ENCODE results near the gene APOA5.

APOA5 gene

GRCh38 chr11:116831790-116832349 lies 40.2 kb upstream of the APOA5 start:
- TF ChIP-seq EZH2 (IDR thresholded peaks at IDR 0.05; ENCODE audit: borderline replicate concordance, low read length), result no peak
- TF ChIP-seq, protein P1, sequence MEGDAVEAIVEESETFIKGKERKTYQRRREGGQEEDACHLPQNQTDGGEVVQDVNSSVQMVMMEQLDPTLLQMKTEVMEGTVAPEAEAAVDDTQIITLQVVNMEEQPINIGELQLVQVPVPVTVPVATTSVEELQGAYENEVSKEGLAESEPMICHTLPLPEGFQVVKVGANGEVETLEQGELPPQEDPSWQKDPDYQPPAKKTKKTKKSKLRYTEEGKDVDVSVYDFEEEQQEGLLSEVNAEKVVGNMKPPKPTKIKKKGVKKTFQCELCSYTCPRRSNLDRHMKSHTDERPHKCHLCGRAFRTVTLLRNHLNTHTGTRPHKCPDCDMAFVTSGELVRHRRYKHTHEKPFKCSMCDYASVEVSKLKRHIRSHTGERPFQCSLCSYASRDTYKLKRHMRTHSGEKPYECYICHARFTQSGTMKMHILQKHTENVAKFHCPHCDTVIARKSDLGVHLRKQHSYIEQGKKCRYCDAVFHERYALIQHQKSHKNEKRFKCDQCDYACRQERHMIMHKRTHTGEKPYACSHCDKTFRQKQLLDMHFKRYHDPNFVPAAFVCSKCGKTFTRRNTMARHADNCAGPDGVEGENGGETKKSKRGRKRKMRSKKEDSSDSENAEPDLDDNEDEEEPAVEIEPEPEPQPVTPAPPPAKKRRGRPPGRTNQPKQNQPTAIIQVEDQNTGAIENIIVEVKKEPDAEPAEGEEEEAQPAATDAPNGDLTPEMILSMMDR (IDR thresholded peaks at IDR 0.05; ENCODE audit: low read length), result no peak
- H3K4me2 ChIP-seq (ENCODE audit: low read length), result no peak overlapping the region
- no peaks in the 10 kb centered on the region for H3K9me3 ChIP-seq (ENCODE audit: low read length)
- H3K9me2 ChIP-seq (ENCODE audit: low read depth, low read length), result no peaks in the 10 kb centered on the region
- no peak overlapping the region for H3K9ac ChIP-seq (ENCODE audit: low read length)
- H3F3A ChIP-seq (ENCODE audit: insufficient read depth, low read length), result no peaks in the 10 kb centered on the region
- no peaks in the 10 kb centered on the region for H3K27me3 ChIP-seq (ENCODE audit: insufficient read depth, low read length)
- H4K20me1 ChIP-seq (ENCODE audit: insufficient read depth, low read length), result no peaks in the 10 kb centered on the region
- no peaks in the 10 kb centered on the region for H3K36me3 ChIP-seq (ENCODE audit: insufficient read depth, low read length)
- no peaks in the 10 kb centered on the region for H3K79me2 ChIP-seq (ENCODE audit: insufficient read depth, low read length)
- peaks cover 8% of the 10 kb centered on the region for H3K4me1 ChIP-seq (ENCODE audit: insufficient read depth, low read length, severe bottlenecking)
- H3K27ac ChIP-seq (ENCODE audit: low read depth, low read length, poor library complexity, severe bottlenecking), result no peak overlapping the region
- no peak overlapping the region for H2AFZ ChIP-seq (ENCODE audit: low read length)
- no peak overlapping the region for H3K4me3 ChIP-seq (ENCODE audit: low read depth, low read length, poor library complexity, severe bottlenecking)

GRCh38 chr11:116830184-116830912 lies 38.7 kb upstream of the APOA5 start:
- Histone ChIP-seq H3K79me2 (ENCODE audit: insufficient read depth, low read length) (no peaks in the 10 kb centered on the region), H3K9me3 (ENCODE audit: low read length) (no peaks in the 10 kb centered on the region), H3F3A (ENCODE audit: insufficient read depth, low read length) (no peaks in the 10 kb centered on the region), H3K4me3 (ENCODE audit: low read depth, low read length, poor library complexity, severe bottlenecking) (no peak overlapping the region), H2AFZ (ENCODE audit: low read length) (no peak overlapping the region), H3K36me3 (ENCODE audit: insufficient read depth, low read length) (no peaks in the 10 kb centered on the region), H3K9me2 (ENCODE audit: low read depth, low read length) (no peaks in the 10 kb centered on the region), H3K27me3 (ENCODE audit: insufficient read depth, low read length) (no peaks in the 10 kb centered on the region), H3K27ac (ENCODE audit: low read depth, low read length, poor library complexity, severe bottlenecking) (no peak overlapping the region), H3K9ac (ENCODE audit: low read length) (no peak overlapping the region), H4K20me1 (ENCODE audit: insufficient read depth, low read length) (no peaks in the 10 kb centered on the region), H3K4me2 (ENCODE audit: low read length) (no peak overlapping the region), H3K4me1 (ENCODE audit: insufficient read depth, low read length, severe bottlenecking) (peaks cover 3% of the 10 kb centered on the region)
- no peak for TF ChIP-seq EZH2 (IDR thresholded peaks at IDR 0.05; ENCODE audit: borderline replicate concordance, low read length)
- TF ChIP-seq, protein P1 (IDR thresholded peaks at IDR 0.05; ENCODE audit: low read length), result no peak

DNA sequence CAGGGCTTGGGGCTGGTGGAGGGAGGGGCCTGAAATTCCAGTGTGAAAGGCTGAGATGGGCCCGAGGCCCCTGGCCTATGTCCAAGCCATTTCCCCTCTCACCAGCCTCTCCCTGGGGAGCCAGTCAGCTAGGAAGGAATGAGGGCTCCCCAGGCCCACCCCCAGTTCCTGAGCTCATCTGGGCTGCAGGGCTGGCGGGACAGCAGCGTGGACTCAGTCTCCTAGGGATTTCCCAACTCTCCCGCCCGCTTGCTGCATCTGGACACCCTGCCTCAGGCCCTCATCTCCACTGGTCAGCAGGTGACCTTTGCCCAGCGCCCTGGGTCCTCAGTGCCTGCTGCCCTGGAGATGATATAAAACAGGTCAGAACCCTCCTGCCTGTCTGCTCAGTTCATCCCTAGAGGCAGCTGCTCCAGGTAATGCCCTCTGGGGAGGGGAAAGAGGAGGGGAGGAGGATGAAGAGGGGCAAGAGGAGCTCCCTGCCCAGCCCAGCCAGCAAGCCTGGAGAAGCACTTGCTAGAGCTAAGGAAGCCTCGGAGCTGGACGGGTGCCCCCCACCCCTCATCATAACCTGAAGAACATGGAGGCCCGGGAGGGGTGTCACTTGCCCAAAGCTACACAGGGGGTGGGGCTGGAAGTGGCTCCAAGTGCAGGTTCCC lies 38.0 kb upstream of the APOA5 start, which contains the start of gene APOC3:
TSS of gene APOC3 (plus strand) at position 383 of the 659 bp plus-strand sequence. CDS start 676 bp downstream, outside the sequence.
- Histone ChIP-seq H3K4me2 (ENCODE audit: low read length) (no peak within 1 kb of the TSS), H3K27ac (ENCODE audit: low read depth, low read length, poor library complexity, severe bottlenecking) (no peak within 1 kb of the TSS), H3K4me3 (ENCODE audit: low read depth, low read length, poor library complexity, severe bottlenecking) (no peak within 1 kb of the TSS), H2AFZ (ENCODE audit: low read length) (no peak within 1 kb of the TSS), H3K27me3 (ENCODE audit: insufficient read depth, low read length) (no peaks in the 10 kb centered on the region), H4K20me1 (ENCODE audit: insufficient read depth, low read length) (no peaks in the 10 kb centered on the region), H3K9ac (ENCODE audit: low read length) (no peak within 1 kb of the TSS), H3K4me1 (ENCODE audit: insufficient read depth, low read length, severe bottlenecking) (no peaks in the 10 kb centered on the region), H3K79me2 (ENCODE audit: insufficient read depth, low read length) (no peaks in the 10 kb centered on the region), H3F3A (ENCODE audit: insufficient read depth, low read length) (no peaks in the 10 kb centered on the region), H3K36me3 (ENCODE audit: insufficient read depth, low read length) (no peaks in the 10 kb centered on the region), H3K9me3 (ENCODE audit: low read length) (no peaks in the 10 kb centered on the region), H3K9me2 (ENCODE audit: low read depth, low read length) (no peaks in the 10 kb centered on the region)
- TF ChIP-seq, protein P1 (IDR thresholded peaks at IDR 0.05; ENCODE audit: low read length), result no peak
- no peak for TF ChIP-seq EZH2 (IDR thresholded peaks at IDR 0.05; ENCODE audit: borderline replicate concordance, low read length)
